Nephron progenitor cell (in vitro differentiated cells): ENCODE measurements around the gene CHRM2.

ENCODE experiments used
- DNase-seq: peaks from one replicate; pipeline ENCODE4 v3.0.0; 2021
- H3K27ac Mint-ChIP-seq: 2 replicates; pipeline ENCODE4 v1.8.0; 2021; ENCODE audit warnings: mild to moderate bottlenecking, moderate library complexity, mixed read lengths
- H3K27me3 Mint-ChIP-seq: 2 replicates; pipeline ENCODE4 v1.8.0; 2021; ENCODE audit warnings: mild to moderate bottlenecking, low read depth, mixed read lengths; ENCODE audit not compliant: poor library complexity
- H3K36me3 Mint-ChIP-seq: 2 replicates; pipeline ENCODE4 v1.8.0; 2021; ENCODE audit warnings: low read depth, mixed read lengths
- H3K4me1 Mint-ChIP-seq: 2 replicates; pipeline ENCODE4 v1.8.0; 2021; ENCODE audit warnings: mixed read lengths
- H3K4me3 Mint-ChIP-seq: 2 replicates; pipeline ENCODE4 v1.8.0; 2021; ENCODE audit warnings: mild to moderate bottlenecking, moderate library complexity, mixed read lengths
- H3K9me3 Mint-ChIP-seq: 2 replicates; pipeline ENCODE4 v1.8.0; 2021; ENCODE audit warnings: mild to moderate bottlenecking, moderate library complexity, mixed read lengths
- CTCF ChIP-seq: fragments of 200-600 bp; sonication (generic); IDR thresholded peaks from 2 replicates; pipeline ENCODE4 v1.5.0; 2021; ENCODE audit warnings: antibody characterized with exemption

CHRM2 gene

GRCh38 chr7:137036768-137037167, 168.3 kb downstream of the CHRM2 start:
- TF ChIP-seq CTCF: no peak
- H3K9me3 Mint-ChIP-seq: no peaks in the 10 kb centered on the region
- H3K27ac Mint-ChIP-seq: no peak overlapping the region
- H3K4me3 Mint-ChIP-seq: no peak overlapping the region
- no peaks in the 10 kb centered on the region for H3K4me1 Mint-ChIP-seq
- H3K36me3 Mint-ChIP-seq: no peaks in the 10 kb centered on the region
- no peak for DNase-seq
- no peaks in the 10 kb centered on the region for H3K27me3 Mint-ChIP-seq

- Mint-ChIP-seq H3K27ac (no peak overlapping the region), H3K36me3 (no peaks in the 10 kb centered on the region), H3K27me3 (no peaks in the 10 kb centered on the region), H3K4me1 (no peaks in the 10 kb centered on the region), H3K9me3 (no peaks in the 10 kb centered on the region), H3K4me3 (no peak overlapping the region)
- TF ChIP-seq CTCF: no peak
- no peak for DNase-seq
These were observed 170.3 kb downstream of the CHRM2 start for GRCh38 chr7:137038706-137039105.

GRCh38 chr7:137040745-137041144, 172.3 kb downstream of the CHRM2 start:
- no peaks in the 10 kb centered on the region for H3K9me3 Mint-ChIP-seq
- no peak for TF ChIP-seq CTCF
- no peaks in the 10 kb centered on the region for H3K27me3 Mint-ChIP-seq
- no peaks in the 10 kb centered on the region for H3K36me3 Mint-ChIP-seq
- no peak overlapping the region for H3K4me3 Mint-ChIP-seq
- DNase-seq: no peak
- no peak overlapping the region for H3K27ac Mint-ChIP-seq
- no peaks in the 10 kb centered on the region for H3K4me1 Mint-ChIP-seq

- no peaks in the 10 kb centered on the region for H3K27me3 Mint-ChIP-seq
- H3K27ac Mint-ChIP-seq: no peak overlapping the region
- no peak for DNase-seq
- H3K36me3 Mint-ChIP-seq: no peaks in the 10 kb centered on the region
- TF ChIP-seq CTCF: no peak
- H3K4me1 Mint-ChIP-seq: no peaks in the 10 kb centered on the region
- no peak overlapping the region for H3K4me3 Mint-ChIP-seq
- no peaks in the 10 kb centered on the region for H3K9me3 Mint-ChIP-seq
These were observed 177.1 kb downstream of the CHRM2 start for GRCh38 chr7:137045573-137045972.

- no peaks in the 10 kb centered on the region for H3K9me3 Mint-ChIP-seq
- peaks cover 6% of the 10 kb centered on the region for H3K4me1 Mint-ChIP-seq
- TF ChIP-seq CTCF: no peak
- H3K36me3 Mint-ChIP-seq: no peaks in the 10 kb centered on the region
- peaks cover 7% of the 10 kb centered on the region for H3K27me3 Mint-ChIP-seq
- no peak for DNase-seq
- no peak overlapping the region for H3K4me3 Mint-ChIP-seq
- no peak overlapping the region for H3K27ac Mint-ChIP-seq
These were observed 201.0 kb downstream of the CHRM2 start for GRCh38 chr7:137069249-137069963.
